SK-N-SH (cell line): ENCODE data around the gene NTRK2. TPM values are rescaled to one million over a fixed set of nuclear protein-coding genes. Genes with fewer than 3 reads are reported as not detected.

Experiments
- CTCF ChIA-PET: fragments of 300-600, 350-600 bp; formaldehyde crosslinking; extraction: SDS; loops from one replicate; lab custom pipeline; 2021; lab: Yijun Ruan, JAX
- POLR2A ChIA-PET: fragments of 350-600 bp; sonication (Branson Sonifier 250); formaldehyde crosslinking; extraction: SDS; loops from one replicate; lab custom pipeline; 2020; ENCODE audit warnings: antibody characterized with exemption, inconsistent platforms; lab: Yijun Ruan, JAX
- DNase-seq: peaks from one replicate; pipeline ENCODE4 v3.0.0; 2012
- H2AFZ ChIP-seq: fragments of 200-600 bp; sonication (generic); 2 replicates; pipeline ENCODE4 v1.8.1; 2016; ENCODE audit warnings: antibody characterized with exemption, mild to moderate bottlenecking, low read depth
- H3F3A ChIP-seq: fragments of 200-600 bp; sonication (generic); replicated peaks from 2 replicates; pipeline ENCODE3; 2016; ENCODE audit warnings: antibody characterized with exemption, mild to moderate bottlenecking; ENCODE audit not compliant: insufficient read depth
- H3K27ac ChIP-seq, 2 experiments: fragments of 200-500 bp in 1 of 2; fragments of 200-600 bp in 1 of 2; sonication (Bioruptor generic) in 1 of 2; sonication (generic), shearing (Covaris generic) in 1 of 2; 2 replicates each; pipeline versions ENCODE4 v1.5.1 to v1.6.1; 2014 to 2016; ENCODE audit warnings: low read depth in 2 of 2, inconsistent platforms in 1 of 2, low read length in 1 of 2, mild to moderate bottlenecking in 1 of 2, mixed read lengths in 1 of 2
- H3K27me3 ChIP-seq: fragments of 200-600 bp; sonication (generic), shearing (Covaris generic); 2 replicates; pipeline ENCODE4 v1.6.1; 2016; ENCODE audit warnings: mixed run types; ENCODE audit not compliant: insufficient read depth
- H3K36me3 ChIP-seq, 2 experiments: fragments of 200-500 bp in 1 of 2; fragments of 200-600 bp in 1 of 2; sonication (Bioruptor generic) in 1 of 2; sonication (generic) in 1 of 2; replicated peaks in 1 of 2; 2 replicates each; pipeline versions ENCODE3 to v1.5.1; 2014 to 2016; ENCODE audit warnings: low read length in 1 of 2, mild to moderate bottlenecking in 1 of 2; ENCODE audit not compliant: insufficient read depth in 2 of 2, control insufficient read depth in 1 of 2
- H3K4me1 ChIP-seq, 2 experiments: fragments of 200-500 bp in 1 of 2; fragments of 200-600 bp in 1 of 2; sonication (Bioruptor generic) in 1 of 2; sonication (generic), shearing (Covaris generic) in 1 of 2; 2 replicates each; pipeline versions ENCODE4 v1.5.1 to v1.6.1; 2014 to 2016; ENCODE audit warnings: low read depth in 1 of 2, low read length in 1 of 2, mixed run types in 1 of 2; ENCODE audit not compliant: insufficient read depth in 2 of 2, control insufficient read depth in 1 of 2
- H3K4me2 ChIP-seq: fragments of 200-600 bp; sonication (generic), shearing (Covaris generic); 2 replicates; pipeline ENCODE4 v1.6.1; 2017; ENCODE audit warnings: mixed run types
- H3K4me3 ChIP-seq, 2 experiments: fragments of 200-500 bp in 1 of 2; fragments of 200-600 bp in 1 of 2; sonication (Bioruptor generic) in 1 of 2; sonication (generic), shearing (Covaris generic) in 1 of 2; 2 replicates each; pipeline versions ENCODE4 v1.5.1 to v1.8.1; 2014 to 2016; ENCODE audit warnings: low read depth in 2 of 2, inconsistent platforms in 1 of 2, low read length in 1 of 2, mild to moderate bottlenecking in 1 of 2, mixed read lengths in 1 of 2, moderate library complexity in 1 of 2
- H3K79me2 ChIP-seq: fragments of 200-600 bp; sonication (generic); 2 replicates; pipeline ENCODE4 v1.8.1; 2017; ENCODE audit warnings: mild to moderate bottlenecking; ENCODE audit not compliant: insufficient read depth
- H3K9ac ChIP-seq: fragments of 200-600 bp; sonication (generic); 2 replicates; pipeline ENCODE4 v1.6.1; 2017; ENCODE audit warnings: mixed run types
- H3K9me2 ChIP-seq: fragments of 200-600 bp; sonication (generic); 2 replicates; pipeline ENCODE4 v1.6.1; 2017; ENCODE audit warnings: mixed run types
- H3K9me3 ChIP-seq: fragments of 200-600 bp; sonication (generic); 2 replicates; pipeline ENCODE4 v1.6.1; 2017; ENCODE audit warnings: mixed run types, mild to moderate bottlenecking, moderate library complexity
- H4K20me1 ChIP-seq: fragments of 200-600 bp; sonication (generic); 2 replicates; pipeline ENCODE4 v1.6.1; 2017; ENCODE audit warnings: mild to moderate bottlenecking, mixed run types; ENCODE audit not compliant: insufficient read depth
- CHD2 ChIP-seq: fragments of 150-350 bp; IDR thresholded peaks from 2 replicates; pipeline ENCODE4 v1.6.1; 2018; ENCODE audit warnings: low read length; ENCODE audit not compliant: partially characterized antibody
- CTCF ChIP-seq: fragments of 200-600 bp; sonication (generic); IDR thresholded peaks from 2 replicates; pipeline ENCODE4 v1.6.1; 2017; ENCODE audit warnings: antibody characterized with exemption, mild to moderate bottlenecking, moderate library complexity
- GABPA ChIP-seq: IDR thresholded peaks from 2 replicates; pipeline ENCODE4 v1.4.0; 2012; ENCODE audit warnings: low read depth, mild to moderate bottlenecking
- GATA2 ChIP-seq: sonication (generic); formaldehyde crosslinking; IDR thresholded peaks from 2 replicates; pipeline ENCODE4 v1.5.0; 2020; ENCODE audit warnings: mild to moderate bottlenecking, missing genetic modification reagents
- IRF3 ChIP-seq: fragments of 150-350 bp; IDR thresholded peaks from 2 replicates; pipeline ENCODE4 v1.6.1; 2016; ENCODE audit warnings: mild to moderate bottlenecking, low read depth, low read length
- MEF2A ChIP-seq: IDR thresholded peaks from 2 replicates; pipeline ENCODE4 v1.4.0; 2012; ENCODE audit warnings: low read depth, borderline replicate concordance
- PBX3 ChIP-seq: IDR thresholded peaks from 2 replicates; pipeline ENCODE4; 2012
- RCOR1 ChIP-seq: fragments of 150-350 bp; IDR thresholded peaks from 2 replicates; pipeline ENCODE4 v1.6.1; 2017; ENCODE audit warnings: antibody characterized with exemption, low read length
- RFX5 ChIP-seq: IDR thresholded peaks from 2 replicates; pipeline ENCODE4 v1.6.1; 2012; ENCODE audit warnings: mild to moderate bottlenecking, improper control_type of control experiment, low read length
- SIN3A ChIP-seq: IDR thresholded peaks from 2 replicates; pipeline ENCODE4 v1.6.1; 2012; ENCODE audit warnings: low read depth, mild to moderate bottlenecking, low read length, moderate library complexity, borderline replicate concordance
- TAF1 ChIP-seq: IDR thresholded peaks from 2 replicates; pipeline ENCODE4 v1.6.1; 2012; ENCODE audit warnings: low read depth, mild to moderate bottlenecking, low read length, moderate library complexity, borderline replicate concordance
- TCF12 ChIP-seq: IDR thresholded peaks from 2 replicates; pipeline ENCODE4 v1.4.0; 2012
- USF2 ChIP-seq: fragments of 150-350 bp; IDR thresholded peaks from 2 replicates; pipeline ENCODE4 v1.6.1; 2017; ENCODE audit warnings: antibody characterized with exemption, low read length, low read depth, borderline replicate concordance
- WGBS: methylation state at CpG from one replicate; pipeline ENCODE4 v1.1.6; 2017; ENCODE audit warnings: low lambda C conversion rate; 5-methylcytosine and 5-hydroxymethylcytosine counted together
- polyA plus RNA-seq, 3 experiments: library from polyadenylated mRNA; depleted of rRNA; stranded (reverse); fragments of >200 nt; gene quantifications; 2 replicates each; pipeline ENCODE4 v1.2.3, GENCODE V29; 2012

NTRK2 gene
- polyA plus RNA-seq, 1 of the 3 experiments (the other 2 are of a cell fraction) = 0.05 TPM

- Histone ChIP-seq H4K20me1 (no peaks in the 10 kb centered on the region), H2AFZ (no peak overlapping the region), H3F3A (no peaks in the 10 kb centered on the region), H3K4me1 (no peaks in the 10 kb centered on the region), H3K27ac (no peak overlapping the region), H3K9me3 (no peaks in the 10 kb centered on the region), H3K36me3 (no peaks in the 10 kb centered on the region), H3K79me2 (no peaks in the 10 kb centered on the region), H3K4me3 (no peak overlapping the region), H3K9ac (no peak overlapping the region), H3K27me3 (no peaks in the 10 kb centered on the region), H3K9me2 (no peaks in the 10 kb centered on the region), H3K4me2 (no peak overlapping the region)
- POLR2A ChIA-PET = no interaction called here
- 46% methylated on average over 2 of the region's 2 CpGs for WGBS
- CTCF ChIA-PET = interaction anchor here (1.5 kb wide), 1 partner anchor 572 kb away, joined by 3 read pairs; no protein-coding TSS in a partner anchor
- no peak for TF ChIP-seq TCF12
- no peak for TF ChIP-seq RCOR1
- TF ChIP-seq IRF3 = no peak
- TF ChIP-seq GABPA = no peak
- no peak for TF ChIP-seq PBX3
- TF ChIP-seq CHD2 = no peak
- TF ChIP-seq GATA2 (CRISPR knock-in tag) = no peak
- TF ChIP-seq USF2 = no peak
- TF ChIP-seq MEF2A = no peak
- no peak for TF ChIP-seq TAF1
- no peak for TF ChIP-seq CTCF
- no peak for DNase-seq
Measured at GRCh38 chr9:84969736-84970135, 300.2 kb downstream of the NTRK2 start.

- no peak overlapping the region for H3K9ac ChIP-seq
- no peaks in the 10 kb centered on the region for H3F3A ChIP-seq
- H3K4me1 ChIP-seq = no peaks in the 10 kb centered on the region
- H3K4me2 ChIP-seq = no peak overlapping the region
- POLR2A ChIA-PET = no interaction called here
- H3K9me3 ChIP-seq = no peaks in the 10 kb centered on the region
- 41% methylated on average over 2 of the region's 2 CpGs for whole genome bisulfite sequencing
- no peaks in the 10 kb centered on the region for H3K27me3 ChIP-seq
- no peaks in the 10 kb centered on the region for H3K79me2 ChIP-seq
- no peak overlapping the region for H2AFZ ChIP-seq
- no peak overlapping the region for H3K4me3 ChIP-seq
- no peaks in the 10 kb centered on the region for H3K36me3 ChIP-seq
- no peak overlapping the region for H3K27ac ChIP-seq
- no peak for DNase-seq
- H3K9me2 ChIP-seq = no peaks in the 10 kb centered on the region
- TF ChIP-seq SIN3A (no peak), GABPA (no peak), RFX5 (no peak), IRF3 (no peak)
- CTCF ChIA-PET = interaction anchor here (1.5 kb wide), 1 partner anchor 573 kb away, joined by 3 read pairs; no protein-coding TSS in a partner anchor
- no peaks in the 10 kb centered on the region for H4K20me1 ChIP-seq
Measured at GRCh38 chr9:84970432-84970831, 300.9 kb downstream of the NTRK2 start.
